ENCODE measurements around the gene NXPE3. TPM values are rescaled to one million over a fixed set of nuclear protein-coding genes. Genes with fewer than 3 reads are reported as not detected.

The NXPE3 gene
- polyA plus RNA-seq, 5 donors: 10.3 to 14.6 (median 11.7) TPM

GRCh38 chr3:101873619-101874018 lies 94.6 kb downstream of the NXPE3 start:
- DNase-seq: no peak

- DNase-seq: no peak
Observed at GRCh38 chr3:101876142-101876541, 97.1 kb downstream of the NXPE3 start.

Other genes with a start within 250 kb of the NXPE3 start
- gene TRMT10C, start 217.3 kb upstream of the NXPE3 start, polyA plus RNA-seq (ENCODE audit: insufficient read depth in 1 of 5, insufficient read length in 5 of 5, low replicate concordance in 1 of 5): 10 to 100 TPM; 24.9 to 37.4 (median 26.7) TPM
- 100 to 1,000 TPM; 174 to 265 (median 236) TPM for gene PCNP, start 205.0 kb upstream of the NXPE3 start, polyA plus RNA-seq (ENCODE audit: insufficient read depth in 1 of 5, insufficient read length in 5 of 5, low replicate concordance in 1 of 5)
- 10 to 100 TPM; 20.0 to 30.2 (median 25.6) TPM for gene ZBTB11, start 102.1 kb upstream of the NXPE3 start, polyA plus RNA-seq (ENCODE audit: insufficient read depth in 1 of 5, insufficient read length in 5 of 5, low replicate concordance in 1 of 5)
- 1,000 to 10,000 TPM; 1,646 to 2,307 (median 1,856) TPM for gene RPL24, start 92.5 kb upstream of the NXPE3 start, polyA plus RNA-seq (ENCODE audit: insufficient read depth in 1 of 5, insufficient read length in 5 of 5, low replicate concordance in 1 of 5)
- 10 to 100 TPM; 10.3 to 22.6 (median 18.8) TPM for gene CEP97, start 54.6 kb upstream of the NXPE3 start, polyA plus RNA-seq (ENCODE audit: insufficient read depth in 1 of 5, insufficient read length in 5 of 5, low replicate concordance in 1 of 5)
- gene NFKBIZ, start 70.3 kb downstream of the NXPE3 start, polyA plus RNA-seq (ENCODE audit: insufficient read depth in 1 of 5, insufficient read length in 5 of 5, low replicate concordance in 1 of 5): 10 to 100 TPM; 20.5 to 41.2 (median 39.1) TPM